ENCODE results near the gene PGM1. TPM values are rescaled to one million over a fixed set of nuclear protein-coding genes. Genes with fewer than 3 reads are reported as not detected.

PGM1 gene
- total and polyA plus RNA-seq, 2 of the 13 experiments (the other 11 are each of a cell fraction or from before 2014, with no cell fraction given), result 51.6 to 105 TPM

DNA sequence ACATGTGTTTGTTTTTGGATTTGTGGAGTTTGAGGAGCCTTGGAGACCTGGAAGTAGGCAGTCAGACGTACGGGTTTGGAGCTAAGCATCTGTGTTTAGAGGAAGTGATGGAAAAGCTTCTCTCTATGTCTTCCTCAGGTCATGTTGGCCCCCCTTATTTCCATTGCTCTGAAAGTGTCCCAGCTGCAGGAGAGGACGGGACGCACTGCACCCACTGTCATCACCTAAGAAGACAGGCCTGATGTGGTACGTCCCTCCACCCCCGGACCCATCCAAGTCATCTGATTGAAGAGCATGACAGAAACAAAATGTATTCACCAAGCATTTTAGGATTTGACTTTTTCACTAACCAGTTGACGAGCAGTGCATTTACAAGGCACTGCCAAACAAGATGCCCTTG is 66.2 kb downstream of the PGM1 start (continued):
- TF ChIP-seq KAT2B (IDR thresholded peaks at IDR 0.05; ENCODE audit: borderline replicate concordance, low read depth, low read length), result no peak
- TF ChIP-seq JARID2 (CRISPR knock-in tag; IDR thresholded peaks at IDR 0.05; ENCODE audit: insufficient replicate concordance), result no peak
- TF ChIP-seq ZNF724P (CRISPR knock-in tag; IDR thresholded peaks at IDR 0.05; ENCODE audit: borderline replicate concordance), result no peak
- TF ChIP-seq CHD2 (IDR thresholded peaks at IDR 0.05; ENCODE audit: low read depth, low read length), result no peak

DNA sequence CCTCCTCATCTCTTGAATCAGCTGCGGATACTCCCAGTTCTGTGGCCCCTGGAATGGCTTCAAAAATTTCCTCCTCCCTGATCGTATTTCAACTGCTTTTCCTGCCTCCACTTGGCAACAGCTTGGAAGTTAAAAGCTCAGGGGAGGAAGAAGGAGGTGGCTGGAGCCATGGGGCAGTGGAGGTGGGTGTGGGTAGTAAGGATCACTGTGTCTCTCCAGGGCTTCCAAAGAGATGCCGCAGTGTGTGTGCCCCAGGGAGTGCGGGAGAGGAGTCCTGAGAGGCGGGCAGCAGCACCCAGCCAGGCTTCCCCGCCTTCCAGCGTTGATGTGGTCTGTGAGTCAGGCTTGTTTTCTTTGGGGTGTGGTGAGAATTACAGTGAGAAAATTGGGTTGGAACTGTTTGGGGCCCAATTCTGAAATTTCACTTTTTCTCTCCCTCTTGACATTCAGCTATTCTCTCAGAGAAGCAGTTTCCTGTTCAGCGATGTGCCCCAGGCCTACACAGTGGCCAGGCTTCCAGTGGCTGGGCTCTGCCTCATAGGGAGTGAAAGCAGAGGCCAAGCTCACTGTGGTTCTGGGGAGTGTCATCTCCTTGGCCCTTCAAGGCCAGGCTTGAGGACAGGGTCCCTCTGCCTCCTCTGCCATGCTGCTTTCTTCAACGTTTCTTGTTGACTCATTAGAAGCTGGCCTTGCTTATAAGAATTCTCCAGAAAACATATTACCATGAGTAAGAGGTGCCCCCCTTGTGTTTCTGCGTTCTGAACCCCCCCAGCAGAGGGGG is 69.0 kb downstream of the PGM1 start:
- CTCF ChIA-PET (ENCODE audit: low intra/inter-chr PET ratio, low total read pairs), result no interaction called here
- no peak overlapping the region for H3K4me2 ChIP-seq (ENCODE audit: low read depth, low read length)
- 93% methylated on average over 10 of the region's 10 CpGs for WGBS (ENCODE audit: low lambda C conversion rate)
- POLR2A ChIA-PET, result interaction anchor here (2.1 kb wide), 1 partner anchor 13 kb away, joined by 9 read pairs; no protein-coding TSS in a partner anchor
- no peaks in the 10 kb centered on the region for H3K79me2 ChIP-seq (ENCODE audit: insufficient read depth, low read length)
- H3K9ac ChIP-seq (ENCODE audit: insufficient read depth, low read depth, low read length), result no peak overlapping the region
- H3K36me3 ChIP-seq (replicated peaks in 1 of 2; ENCODE audit: control insufficient read depth in 1 of 2, insufficient read depth in 2 of 2, low read length in 2 of 2), result peaks cover 5 to 14% of the 10 kb centered on the region in 2 experiments; a peak in 4 of 5 replicates
- in situ Hi-C loops (cut with HindIII; ENCODE audit: extremely low pct_ligation_motif_present, low pct_unique_long_range_greater_than_20kb) (no loop called here), intact Hi-C loops (cut with micrococcal nuclease; ENCODE audit: unreplicated experiment) (no loop called here)
- H3K4me1 ChIP-seq (ENCODE audit: insufficient read depth, low read length), result peaks cover 25% of the 10 kb centered on the region
- no peaks in the 10 kb centered on the region for H4K20me1 ChIP-seq (ENCODE audit: insufficient read depth, low read length)
- no peaks in the 10 kb centered on the region for H3K27me3 ChIP-seq (ENCODE audit: control insufficient read depth in 1 of 2, insufficient read depth in 2 of 2, low read length in 2 of 2)
- no peak overlapping the region for H3K27ac ChIP-seq (ENCODE audit: extremely low read length, insufficient read depth, low read length)
- FAIRE-seq (no peak), ATAC-seq (peak; percentile 51), DNase-seq (ENCODE audit: low spot score) (no peak)
- H3K9me3 ChIP-seq (ENCODE audit: low read length), result peaks cover 10% of the 10 kb centered on the region; the same call in 1 of the 2 replicates
- H2AFZ ChIP-seq (ENCODE audit: low read length), result no peak overlapping the region
- no TSS peak for BruUV-seq (replicated peaks)
- H3K4me3 ChIP-seq (replicated peaks in 1 of 3; ENCODE audit: insufficient read depth in 1 of 3, low read depth in 2 of 3, low read length in 3 of 3), result no peak overlapping the region
- no peak for TF ChIP-seq ZNF431 (CRISPR knock-in tag; IDR thresholded peaks at IDR 0.05; ENCODE audit: borderline replicate concordance, low read depth)
- no peak for TF ChIP-seq MED8 (CRISPR knock-in tag; IDR thresholded peaks at IDR 0.05; ENCODE audit: insufficient replicate concordance)
- TF ChIP-seq, protein P1, sequence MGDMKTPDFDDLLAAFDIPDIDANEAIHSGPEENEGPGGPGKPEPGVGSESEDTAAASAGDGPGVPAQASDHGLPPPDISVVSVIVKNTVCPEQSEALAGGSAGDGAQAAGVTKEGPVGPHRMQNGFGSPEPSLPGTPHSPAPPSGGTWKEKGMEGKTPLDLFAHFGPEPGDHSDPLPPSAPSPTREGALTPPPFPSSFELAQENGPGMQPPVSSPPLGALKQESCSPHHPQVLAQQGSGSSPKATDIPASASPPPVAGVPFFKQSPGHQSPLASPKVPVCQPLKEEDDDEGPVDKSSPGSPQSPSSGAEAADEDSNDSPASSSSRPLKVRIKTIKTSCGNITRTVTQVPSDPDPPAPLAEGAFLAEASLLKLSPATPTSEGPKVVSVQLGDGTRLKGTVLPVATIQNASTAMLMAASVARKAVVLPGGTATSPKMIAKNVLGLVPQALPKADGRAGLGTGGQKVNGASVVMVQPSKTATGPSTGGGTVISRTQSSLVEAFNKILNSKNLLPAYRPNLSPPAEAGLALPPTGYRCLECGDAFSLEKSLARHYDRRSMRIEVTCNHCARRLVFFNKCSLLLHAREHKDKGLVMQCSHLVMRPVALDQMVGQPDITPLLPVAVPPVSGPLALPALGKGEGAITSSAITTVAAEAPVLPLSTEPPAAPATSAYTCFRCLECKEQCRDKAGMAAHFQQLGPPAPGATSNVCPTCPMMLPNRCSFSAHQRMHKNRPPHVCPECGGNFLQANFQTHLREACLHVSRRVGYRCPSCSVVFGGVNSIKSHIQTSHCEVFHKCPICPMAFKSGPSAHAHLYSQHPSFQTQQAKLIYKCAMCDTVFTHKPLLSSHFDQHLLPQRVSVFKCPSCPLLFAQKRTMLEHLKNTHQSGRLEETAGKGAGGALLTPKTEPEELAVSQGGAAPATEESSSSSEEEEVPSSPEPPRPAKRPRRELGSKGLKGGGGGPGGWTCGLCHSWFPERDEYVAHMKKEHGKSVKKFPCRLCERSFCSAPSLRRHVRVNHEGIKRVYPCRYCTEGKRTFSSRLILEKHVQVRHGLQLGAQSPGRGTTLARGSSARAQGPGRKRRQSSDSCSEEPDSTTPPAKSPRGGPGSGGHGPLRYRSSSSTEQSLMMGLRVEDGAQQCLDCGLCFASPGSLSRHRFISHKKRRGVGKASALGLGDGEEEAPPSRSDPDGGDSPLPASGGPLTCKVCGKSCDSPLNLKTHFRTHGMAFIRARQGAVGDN (CRISPR knock-in tag; IDR thresholded peaks at IDR 0.05), result peak; percentile 31; the same call in 1 of the 2 replicates

All from HepG2 (cell line).